Measurements from ENCODE around the gene SLAMF9. TPM values are rescaled to one million over a fixed set of nuclear protein-coding genes. Genes with fewer than 3 reads are reported as not detected.

The SLAMF9 gene
- total RNA-seq, 1 donor from 2014 or later: not detected

DNA sequence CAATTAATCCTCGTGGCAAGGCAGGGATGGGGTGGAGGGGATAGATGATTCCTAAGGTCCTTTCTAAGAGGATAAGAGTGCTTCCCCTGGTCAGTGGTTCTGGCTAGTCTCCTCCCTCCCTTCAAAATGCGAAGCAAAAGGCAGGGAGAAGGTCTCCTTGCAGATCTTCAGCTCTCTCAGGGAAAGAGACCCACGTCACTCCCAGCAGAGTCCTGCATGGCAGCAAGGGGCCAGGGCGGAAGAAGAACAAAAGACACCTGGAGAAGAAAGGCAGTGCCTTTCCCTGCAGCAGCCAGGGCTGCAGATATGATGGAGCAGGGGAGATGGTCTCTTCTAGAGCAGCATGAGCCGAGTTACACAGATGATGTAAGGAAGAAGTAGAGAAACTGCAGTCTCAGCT lies 29.6 kb upstream of the SLAMF9 start:
- TF ChIP-seq, protein P1, sequence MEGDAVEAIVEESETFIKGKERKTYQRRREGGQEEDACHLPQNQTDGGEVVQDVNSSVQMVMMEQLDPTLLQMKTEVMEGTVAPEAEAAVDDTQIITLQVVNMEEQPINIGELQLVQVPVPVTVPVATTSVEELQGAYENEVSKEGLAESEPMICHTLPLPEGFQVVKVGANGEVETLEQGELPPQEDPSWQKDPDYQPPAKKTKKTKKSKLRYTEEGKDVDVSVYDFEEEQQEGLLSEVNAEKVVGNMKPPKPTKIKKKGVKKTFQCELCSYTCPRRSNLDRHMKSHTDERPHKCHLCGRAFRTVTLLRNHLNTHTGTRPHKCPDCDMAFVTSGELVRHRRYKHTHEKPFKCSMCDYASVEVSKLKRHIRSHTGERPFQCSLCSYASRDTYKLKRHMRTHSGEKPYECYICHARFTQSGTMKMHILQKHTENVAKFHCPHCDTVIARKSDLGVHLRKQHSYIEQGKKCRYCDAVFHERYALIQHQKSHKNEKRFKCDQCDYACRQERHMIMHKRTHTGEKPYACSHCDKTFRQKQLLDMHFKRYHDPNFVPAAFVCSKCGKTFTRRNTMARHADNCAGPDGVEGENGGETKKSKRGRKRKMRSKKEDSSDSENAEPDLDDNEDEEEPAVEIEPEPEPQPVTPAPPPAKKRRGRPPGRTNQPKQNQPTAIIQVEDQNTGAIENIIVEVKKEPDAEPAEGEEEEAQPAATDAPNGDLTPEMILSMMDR (IDR thresholded peaks at IDR 0.05): no peak
- Mint-ChIP-seq H3K9me3 (ENCODE audit: unreplicated experiment) (no peaks in the 10 kb centered on the region), H3K27ac (ENCODE audit: unreplicated experiment) (no peak overlapping the region), H3K4me3 (ENCODE audit: unreplicated experiment) (no peak overlapping the region), H3K4me1 (ENCODE audit: unreplicated experiment) (no peaks in the 10 kb centered on the region), H3K36me3 (ENCODE audit: unreplicated experiment) (no peaks in the 10 kb centered on the region), H3K27me3 (ENCODE audit: unreplicated experiment) (peaks cover 63% of the 10 kb centered on the region)
- DNase-seq (ENCODE audit: extremely low spot score, unreplicated experiment): peak; percentile 53

DNA sequence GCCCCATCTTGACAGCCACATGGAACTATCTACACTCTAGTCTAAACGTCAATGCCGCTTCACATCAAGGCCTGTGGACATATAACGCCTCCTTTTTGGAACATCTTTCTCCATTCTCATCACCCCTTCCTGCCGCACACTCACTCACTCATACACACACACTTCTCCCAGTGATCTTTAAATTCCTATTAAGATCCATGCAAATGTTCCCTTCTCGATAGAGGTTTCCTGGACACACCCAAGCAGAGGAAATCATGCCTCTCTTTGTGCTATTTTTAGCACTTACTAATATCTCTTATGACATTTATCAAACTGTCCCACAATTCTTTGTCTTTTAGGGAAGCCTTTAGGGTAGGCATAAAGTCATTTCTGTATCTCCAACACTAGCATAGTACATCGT lies 28.2 kb upstream of the SLAMF9 start:
- DNase-seq (ENCODE audit: extremely low spot score, unreplicated experiment): no peak
- Mint-ChIP-seq H3K36me3 (ENCODE audit: unreplicated experiment) (no peaks in the 10 kb centered on the region), H3K27me3 (ENCODE audit: unreplicated experiment) (peaks cover 66% of the 10 kb centered on the region), H3K27ac (ENCODE audit: unreplicated experiment) (no peak overlapping the region), H3K4me3 (ENCODE audit: unreplicated experiment) (no peak overlapping the region), H3K9me3 (ENCODE audit: unreplicated experiment) (no peaks in the 10 kb centered on the region), H3K4me1 (ENCODE audit: unreplicated experiment) (no peaks in the 10 kb centered on the region)
- TF ChIP-seq, protein P1 (IDR thresholded peaks at IDR 0.05): no peak

DNA sequence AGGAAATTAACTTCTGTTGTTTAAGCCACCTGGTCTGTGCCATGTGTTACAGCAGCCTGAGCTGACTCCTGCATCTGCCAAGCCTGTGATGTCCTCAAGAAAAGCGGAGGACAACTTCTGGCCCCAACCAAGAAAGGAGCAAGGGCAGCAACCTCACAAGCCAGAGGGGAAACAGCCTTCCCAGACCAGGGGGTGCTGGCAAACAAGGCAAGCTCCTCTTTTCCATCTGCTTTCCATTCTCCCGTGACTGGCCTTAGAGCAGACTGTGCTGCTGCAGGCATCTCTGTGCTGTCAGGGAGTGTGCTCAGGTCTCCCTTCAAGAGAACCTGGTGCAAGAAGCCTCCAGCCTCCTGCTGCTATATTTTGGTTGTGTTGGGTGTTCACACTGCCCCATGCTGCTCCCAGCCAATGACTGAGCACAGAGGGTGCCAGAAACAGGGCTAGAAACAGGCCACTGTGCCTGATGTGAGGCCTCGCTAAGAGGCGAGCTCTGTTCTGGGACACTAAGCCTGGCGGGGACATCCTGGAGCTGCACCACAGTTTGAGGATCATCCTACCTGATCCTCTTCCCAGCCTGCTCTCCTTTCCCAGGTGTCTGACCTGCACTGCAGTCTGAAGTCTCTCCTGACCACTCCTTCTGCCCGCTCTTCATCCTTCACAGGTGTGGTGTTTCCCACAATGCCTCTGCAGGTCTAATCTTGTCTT lies 27.5 kb upstream of the SLAMF9 start:
- TF ChIP-seq, protein P1 (IDR thresholded peaks at IDR 0.05): no peak
- no peak overlapping the region for H3K27ac Mint-ChIP-seq (ENCODE audit: unreplicated experiment)
- H3K4me1 Mint-ChIP-seq (ENCODE audit: unreplicated experiment): no peaks in the 10 kb centered on the region
- no peaks in the 10 kb centered on the region for H3K36me3 Mint-ChIP-seq (ENCODE audit: unreplicated experiment)
- peaks cover 69% of the 10 kb centered on the region for H3K27me3 Mint-ChIP-seq (ENCODE audit: unreplicated experiment)
- H3K9me3 Mint-ChIP-seq (ENCODE audit: unreplicated experiment): no peaks in the 10 kb centered on the region
- H3K4me3 Mint-ChIP-seq (ENCODE audit: unreplicated experiment): no peak overlapping the region
- DNase-seq (ENCODE audit: extremely low spot score, unreplicated experiment): peak; percentile 68

DNA sequence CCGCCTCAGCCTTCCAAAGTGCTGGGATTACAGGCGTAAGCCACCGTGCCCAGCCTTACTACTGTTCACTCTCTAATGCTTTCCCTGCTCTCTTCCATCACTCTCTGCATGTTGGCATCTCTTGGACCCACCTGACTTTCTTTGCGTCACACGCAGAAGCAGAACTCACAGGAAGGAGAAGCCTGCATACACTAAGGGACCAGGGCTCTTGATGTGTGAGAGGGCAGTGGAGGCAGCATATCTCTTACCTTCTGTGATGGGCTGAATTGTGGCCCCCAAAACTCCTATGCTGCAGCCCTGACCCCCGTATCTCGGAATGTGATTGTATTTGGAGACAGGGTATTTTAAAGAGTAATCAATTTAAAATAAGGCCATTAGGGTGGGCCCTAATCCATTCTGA lies 26.7 kb upstream of the SLAMF9 start:
- Mint-ChIP-seq H3K9me3 (ENCODE audit: unreplicated experiment) (no peaks in the 10 kb centered on the region), H3K4me1 (ENCODE audit: unreplicated experiment) (no peaks in the 10 kb centered on the region), H3K4me3 (ENCODE audit: unreplicated experiment) (no peak overlapping the region), H3K36me3 (ENCODE audit: unreplicated experiment) (no peaks in the 10 kb centered on the region), H3K27ac (ENCODE audit: unreplicated experiment) (no peak overlapping the region), H3K27me3 (ENCODE audit: unreplicated experiment) (peaks cover 63% of the 10 kb centered on the region)
- TF ChIP-seq, protein P1 (IDR thresholded peaks at IDR 0.05): no peak
- peak; percentile 57 for DNase-seq (ENCODE audit: extremely low spot score, unreplicated experiment)

DNA sequence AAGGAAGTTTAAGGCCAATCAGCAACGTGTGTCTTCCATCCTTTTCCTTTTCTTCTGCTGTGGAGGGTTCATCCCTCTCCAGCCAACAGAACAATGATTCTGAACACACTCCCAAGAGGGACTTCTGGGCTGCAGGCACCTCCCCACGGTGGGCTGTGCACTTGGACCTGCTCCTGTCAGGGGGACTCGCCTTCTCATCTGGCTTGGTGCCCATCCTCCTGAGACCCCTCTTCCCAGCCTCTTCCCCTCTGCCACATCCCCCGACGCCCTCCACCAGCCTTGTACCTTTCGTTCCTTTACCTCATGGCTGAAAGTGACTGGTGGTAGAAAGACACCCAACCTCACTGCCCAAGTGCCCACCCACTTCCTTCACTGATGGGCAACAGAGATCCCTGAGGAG lies 26.0 kb upstream of the SLAMF9 start:
- TF ChIP-seq, protein P1 (IDR thresholded peaks at IDR 0.05): no peak
- H3K4me3 Mint-ChIP-seq (ENCODE audit: unreplicated experiment): no peak overlapping the region
- no peaks in the 10 kb centered on the region for H3K36me3 Mint-ChIP-seq (ENCODE audit: unreplicated experiment)
- no peak overlapping the region for H3K27ac Mint-ChIP-seq (ENCODE audit: unreplicated experiment)
- H3K27me3 Mint-ChIP-seq (ENCODE audit: unreplicated experiment): peaks cover 58% of the 10 kb centered on the region
- no peaks in the 10 kb centered on the region for H3K9me3 Mint-ChIP-seq (ENCODE audit: unreplicated experiment)
- H3K4me1 Mint-ChIP-seq (ENCODE audit: unreplicated experiment): no peaks in the 10 kb centered on the region
- peak; percentile 76 for DNase-seq (ENCODE audit: extremely low spot score, unreplicated experiment)
